ENCODE data around the gene UGT1A9. TPM values are rescaled to one million over a fixed set of nuclear protein-coding genes. Genes with fewer than 3 reads are reported as not detected.
"Not testable (repeated sequence)": the region's sequence is repeated elsewhere in the genome, so short reads cannot be mapped to it uniquely, and the experiment has no call there.

UGT1A9 gene
- polyA plus RNA-seq, 1 donor: not detected

GRCh38 chr2:233680361-233681045, 8.8 kb downstream of the UGT1A9 start:
- no peak for DNase-seq (ENCODE audit: low read depth)

GRCh38 chr2:233681521-233682099, 9.9 kb downstream of the UGT1A9 start, which contains the start of gene UGT1A7:
Gene UGT1A7 (plus strand): TSS chr2:233681901. CDS start chr2:233681938, 37 bp downstream.
- DNase-seq (ENCODE audit: low read depth): no peak

- DNase-seq (ENCODE audit: low read depth): no peak
Observed at GRCh38 chr2:233684640-233685039, 12.9 kb downstream of the UGT1A9 start.

GRCh38 chr2:233686928-233687327, 15.2 kb downstream of the UGT1A9 start:
- DNase-seq (ENCODE audit: low read depth): no peak

GRCh38 chr2:233688341-233688740, 16.6 kb downstream of the UGT1A9 start:
- no peak for DNase-seq (ENCODE audit: low read depth)

GRCh38 chr2:233689031-233689430, 17.3 kb downstream of the UGT1A9 start:
- DNase-seq (ENCODE audit: low read depth): no peak

GRCh38 chr2:233689501-233689900, 17.8 kb downstream of the UGT1A9 start:
- no peak for DNase-seq (ENCODE audit: low read depth)

GRCh38 chr2:233690444-233690843, 18.7 kb downstream of the UGT1A9 start:
- DNase-seq (ENCODE audit: low read depth): no peak

- no peak for DNase-seq (ENCODE audit: low read depth)
Observed at GRCh38 chr2:233691443-233692433, 20.0 kb downstream of the UGT1A9 start.

- no peak for DNase-seq (ENCODE audit: low read depth)
Observed at GRCh38 chr2:233692648-233693047, 20.9 kb downstream of the UGT1A9 start, which contains the start of gene UGT1A6. Gene UGT1A6 (plus strand): TSS chr2:233692890. CDS start chr2:233693005, 115 bp downstream.

GRCh38 chr2:233693963-233694362, 22.3 kb downstream of the UGT1A9 start:
- DNase-seq (ENCODE audit: low read depth): no peak

- DNase-seq (ENCODE audit: low read depth): no peak
Observed at GRCh38 chr2:233698740-233699139, 27.0 kb downstream of the UGT1A9 start.

GRCh38 chr2:233699424-233700027, 27.8 kb downstream of the UGT1A9 start:
- DNase-seq (ENCODE audit: low read depth): no peak

GRCh38 chr2:233700028-233700635, 28.4 kb downstream of the UGT1A9 start:
- no peak for DNase-seq (ENCODE audit: low read depth)

GRCh38 chr2:233700842-233701241, 29.1 kb downstream of the UGT1A9 start:
- not testable (repeated sequence) for DNase-seq (ENCODE audit: low read depth)

GRCh38 chr2:233702238-233702637, 30.5 kb downstream of the UGT1A9 start:
- DNase-seq (ENCODE audit: low read depth): no peak

- DNase-seq (ENCODE audit: low read depth): no peak
Observed at GRCh38 chr2:233705911-233706506, 34.3 kb downstream of the UGT1A9 start.

- no peak for DNase-seq (ENCODE audit: low read depth)
Observed at GRCh38 chr2:233706720-233707119, 35.0 kb downstream of the UGT1A9 start.

GRCh38 chr2:233707940-233708644, 36.4 kb downstream of the UGT1A9 start:
- no peak for DNase-seq (ENCODE audit: low read depth)

GRCh38 chr2:233708942-233709341, 37.2 kb downstream of the UGT1A9 start:
- no peak for DNase-seq (ENCODE audit: low read depth)

Data from forelimb muscle (tissue), 1 donor.